ENCODE data around the gene DPYD.

The DPYD gene

DNA sequence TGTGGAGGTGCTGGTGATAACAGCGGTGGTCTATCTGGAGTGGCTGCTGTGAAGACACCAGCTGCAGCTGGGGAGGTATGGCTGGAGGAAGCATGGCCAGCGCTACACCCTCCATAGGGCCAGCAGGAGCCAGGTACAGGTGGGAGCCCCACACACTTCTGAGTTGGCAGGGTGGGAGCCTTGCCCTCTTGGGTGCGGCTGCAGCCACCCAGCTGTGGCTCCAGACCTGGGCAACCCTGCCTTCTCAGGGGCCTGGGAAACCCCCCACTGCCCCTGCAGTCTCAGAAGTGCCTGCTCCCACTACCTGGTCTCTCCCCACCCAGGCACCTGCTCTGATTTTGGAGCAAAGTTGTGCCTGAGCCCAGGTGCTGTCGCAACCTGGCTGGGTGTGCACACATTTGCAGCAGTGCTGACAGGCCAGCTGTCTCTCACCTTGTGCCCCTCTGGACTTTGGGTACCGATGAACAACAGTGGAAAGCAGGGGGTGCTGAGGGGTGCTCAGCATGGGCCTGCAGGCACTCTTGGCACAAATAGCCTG lies 76.2 kb downstream of the DPYD start:
- DNase-seq (ENCODE audit: low read depth in 2 of 3, low spot score in 1 of 3) = no peak

DNA sequence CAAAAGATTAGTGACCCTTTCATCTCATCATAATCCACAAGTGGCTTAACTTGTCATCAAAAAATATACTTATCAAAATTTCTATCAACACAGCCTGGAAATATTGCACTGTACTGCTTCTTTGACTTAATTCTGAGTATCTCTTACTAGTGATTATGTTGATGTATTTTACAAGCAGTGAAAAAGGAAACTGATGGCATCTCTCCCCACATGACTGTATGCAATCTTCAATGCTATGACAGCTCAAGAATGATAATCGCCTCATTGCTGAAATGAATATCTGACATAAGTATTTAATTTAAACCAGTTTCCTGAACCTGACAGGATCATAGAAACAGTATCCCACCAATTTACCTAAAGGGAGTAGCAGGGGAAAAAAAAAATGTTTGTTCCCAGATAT lies 79.5 kb downstream of the DPYD start:
- no peak for DNase-seq (ENCODE audit: low read depth in 2 of 3, low spot score in 1 of 3)

DNA sequence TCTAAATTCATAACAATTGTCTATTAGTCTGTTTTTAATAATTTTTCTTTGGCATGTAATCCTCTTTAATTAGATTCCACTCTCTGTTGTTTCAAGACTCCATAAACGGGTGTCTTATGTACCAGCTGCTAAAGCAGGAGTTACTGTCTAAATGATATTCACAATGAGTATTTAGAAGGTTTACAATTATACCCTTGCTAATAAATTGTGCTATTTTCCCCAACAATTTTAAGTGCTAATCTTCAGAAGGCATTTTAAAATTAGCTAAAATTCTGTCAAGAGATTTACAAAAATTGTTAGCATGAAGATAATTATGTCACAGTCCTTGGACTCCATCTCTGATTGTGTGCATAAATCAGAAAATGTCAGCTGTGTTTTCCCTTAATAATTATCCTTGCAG lies 83.7 kb downstream of the DPYD start:
- DNase-seq (ENCODE audit: low read depth in 2 of 3, low spot score in 1 of 3) = no peak

DNA sequence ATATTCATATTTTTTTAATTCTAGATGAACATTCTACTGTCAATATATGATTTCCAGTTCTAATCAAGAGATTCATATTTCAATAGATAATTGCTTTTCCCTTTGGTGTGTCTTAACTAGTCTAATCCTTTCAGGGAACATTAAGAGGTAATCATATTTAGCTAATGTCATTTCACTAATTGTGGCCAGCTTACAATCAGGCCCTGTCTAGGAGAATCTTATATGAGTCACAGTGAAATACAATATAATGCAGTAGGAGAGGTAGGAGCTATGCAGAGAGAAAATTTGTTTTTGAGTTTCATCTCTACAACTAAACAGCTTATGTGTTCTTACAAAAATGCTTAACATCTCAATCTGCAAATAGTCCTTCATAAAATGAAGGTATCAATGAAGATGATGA lies 85.9 kb downstream of the DPYD start:
- DNase-seq (ENCODE audit: low read depth in 2 of 3, low spot score in 1 of 3) = no peak

DNA sequence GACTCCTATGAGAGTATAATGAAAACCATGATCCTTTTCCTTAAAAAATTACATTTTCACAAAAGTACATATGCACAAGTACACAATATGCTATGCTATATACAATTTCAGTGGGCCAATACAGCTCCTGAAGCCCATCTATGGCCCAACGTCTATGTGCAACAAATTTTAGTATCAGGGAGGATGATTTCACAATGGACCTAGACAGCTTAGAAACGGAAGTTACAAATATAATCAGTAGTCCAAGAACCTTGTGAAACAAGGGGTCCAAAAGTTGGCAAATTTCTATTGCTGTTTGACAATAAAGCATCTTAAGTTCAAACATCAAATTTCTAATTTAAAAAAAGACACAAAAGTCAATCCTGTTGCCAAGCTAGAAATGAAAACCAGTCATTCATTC lies 87.0 kb downstream of the DPYD start:
- no peak for DNase-seq (ENCODE audit: low read depth in 2 of 3, low spot score in 1 of 3)

DNA sequence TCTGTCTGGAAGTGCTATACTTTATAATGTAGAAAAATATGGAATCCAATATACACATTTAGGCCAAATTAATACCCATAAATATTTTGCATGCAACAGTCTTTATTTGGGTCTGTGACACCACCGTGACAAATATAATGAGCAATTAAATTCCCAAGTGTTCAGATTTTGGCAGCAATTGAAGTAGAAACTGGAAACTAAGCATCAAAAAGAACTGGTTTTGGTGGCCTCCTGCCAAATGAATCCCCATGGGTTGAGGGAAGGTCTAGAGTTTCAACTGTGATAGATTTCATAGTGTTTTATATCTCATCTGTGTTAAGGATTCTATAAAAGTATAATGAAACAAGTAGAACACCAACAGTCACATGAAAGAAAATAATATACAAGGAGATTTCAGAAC lies 88.4 kb downstream of the DPYD start:
- DNase-seq (ENCODE audit: low read depth in 2 of 3, low spot score in 1 of 3) = no peak

DNA sequence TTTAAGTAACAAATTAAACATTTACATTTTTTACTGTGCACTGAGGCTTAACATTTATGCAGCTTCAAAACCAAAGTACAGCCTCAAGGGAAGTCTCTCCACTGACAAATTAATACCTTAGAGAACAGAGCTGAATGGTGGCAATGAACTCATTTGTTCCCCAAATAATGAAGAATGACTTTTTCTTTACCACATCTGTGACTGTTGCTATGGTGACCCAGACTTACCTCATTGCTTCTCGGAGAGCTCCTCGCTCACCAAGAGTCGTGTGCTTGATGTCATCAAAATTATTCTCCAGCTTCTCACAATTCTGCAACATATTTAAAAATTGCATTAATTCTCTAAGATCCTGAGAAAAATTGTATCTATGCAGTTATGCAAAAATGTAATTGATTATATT lies 92.9 kb downstream of the DPYD start:
- no peak for DNase-seq (ENCODE audit: low read depth in 2 of 3, low spot score in 1 of 3)

DNA sequence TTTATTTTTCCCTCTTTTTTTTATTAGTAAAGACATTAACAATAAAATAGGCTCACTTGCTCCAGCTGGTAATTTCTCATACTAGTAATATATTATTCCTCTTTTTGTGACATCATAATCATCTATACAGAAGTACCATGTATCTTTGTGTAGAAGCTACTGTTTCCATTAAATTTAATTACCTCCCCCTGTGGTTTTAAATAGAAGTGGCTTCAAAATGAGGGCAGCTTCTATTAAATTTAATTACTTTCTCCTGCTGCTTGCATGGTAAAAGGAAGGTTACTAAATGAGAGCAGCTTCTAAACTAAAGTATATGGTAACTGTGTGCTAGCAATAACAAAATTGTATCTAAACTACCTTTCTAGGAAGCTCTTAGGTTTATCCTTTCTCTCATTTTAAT lies 94.0 kb downstream of the DPYD start:
- no peak for DNase-seq (ENCODE audit: low read depth in 2 of 3, low spot score in 1 of 3)

DNA sequence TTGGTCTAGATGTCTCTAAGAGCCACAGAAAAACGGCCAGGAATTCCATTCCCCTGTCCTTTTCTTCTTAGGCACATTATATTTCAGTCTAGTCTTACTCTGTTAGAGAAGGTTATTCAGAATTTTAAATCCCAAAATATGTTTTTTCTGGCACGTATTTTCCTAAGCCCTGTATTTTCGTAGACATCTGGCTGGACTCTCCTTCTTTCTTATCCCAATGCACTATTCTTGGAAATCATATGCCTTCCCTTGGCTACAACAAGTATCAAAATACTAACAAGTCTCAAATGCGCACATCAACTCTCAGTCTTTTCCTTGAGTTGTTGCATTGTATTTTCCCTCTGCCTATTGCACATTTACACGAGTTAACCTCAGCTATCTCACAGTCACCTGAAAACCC lies 96.2 kb downstream of the DPYD start:
- DNase-seq (ENCODE audit: low read depth in 2 of 3, low spot score in 1 of 3) = no peak

DNA sequence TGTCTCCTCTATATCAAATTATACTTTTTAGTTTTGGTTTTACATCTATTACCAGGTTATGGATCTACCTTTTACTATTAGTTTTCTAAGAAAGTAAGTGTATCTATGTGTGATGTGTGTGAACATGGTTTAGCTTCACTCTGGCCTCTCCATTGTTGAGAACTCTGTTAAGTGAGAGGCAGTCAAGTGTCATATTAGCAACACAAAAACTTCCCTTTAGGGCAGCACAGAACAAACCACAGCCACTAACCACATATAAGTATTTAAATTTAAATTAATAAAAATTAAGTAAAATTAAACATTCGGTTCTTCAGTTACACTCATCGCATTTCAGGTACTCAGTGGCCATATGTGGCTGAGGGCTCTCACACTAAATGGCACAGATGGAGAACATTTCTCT lies 96.6 kb downstream of the DPYD start:
- no peak for DNase-seq (ENCODE audit: low read depth in 2 of 3, low spot score in 1 of 3)

DNA sequence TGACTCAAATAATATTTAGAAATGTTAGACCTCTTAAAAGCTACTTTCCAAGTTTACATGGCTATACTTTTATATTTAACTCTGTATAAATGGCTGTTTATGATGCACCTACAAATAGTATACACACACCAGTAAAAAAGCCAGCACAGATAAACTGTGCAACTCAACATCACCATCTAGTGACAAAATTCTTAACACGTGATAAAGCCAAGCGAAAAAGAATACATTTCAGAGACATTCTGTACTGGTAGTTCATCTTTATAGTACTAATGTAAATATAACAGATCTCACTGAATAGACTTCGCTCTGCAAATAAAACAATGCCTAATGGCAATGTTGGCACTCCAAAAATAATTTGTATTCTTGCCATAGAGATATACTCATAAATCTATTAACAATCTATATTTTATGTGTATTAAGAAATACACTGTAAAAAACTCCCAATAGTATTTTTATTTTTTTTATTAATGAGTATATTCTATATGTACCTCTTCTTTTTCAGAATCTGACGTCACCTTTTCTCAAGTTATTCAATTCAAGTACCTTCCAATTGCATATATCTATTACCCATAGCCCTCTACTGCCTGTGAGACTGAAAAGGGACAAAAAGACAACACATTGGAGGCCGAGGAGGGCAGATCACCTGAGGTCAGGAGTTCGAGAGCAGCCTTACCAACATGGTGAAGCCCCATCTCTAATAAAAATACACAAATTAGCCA lies 100.2 kb downstream of the DPYD start:
- DNase-seq (ENCODE audit: low read depth in 2 of 3, low spot score in 1 of 3) = no peak

DNA sequence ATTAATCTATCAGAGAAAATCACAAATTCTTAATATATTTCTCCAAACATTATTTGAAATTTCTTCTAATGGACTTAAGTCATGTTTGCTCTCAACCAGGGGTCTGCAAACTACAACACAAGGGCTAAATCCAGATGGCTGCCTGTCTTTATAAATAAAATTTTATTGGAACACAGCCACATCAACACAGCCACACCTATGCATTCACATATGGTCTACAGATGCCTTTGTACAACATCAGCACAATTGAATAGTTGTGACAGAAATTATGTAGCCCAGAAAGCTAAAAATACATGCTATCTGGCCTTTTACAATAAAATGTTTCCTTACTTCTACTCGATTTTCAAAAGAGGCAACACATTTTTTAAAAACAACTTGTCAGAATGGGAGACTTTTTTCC lies 103.9 kb downstream of the DPYD start:
- no peak for DNase-seq (ENCODE audit: low read depth in 2 of 3, low spot score in 1 of 3)

DNA sequence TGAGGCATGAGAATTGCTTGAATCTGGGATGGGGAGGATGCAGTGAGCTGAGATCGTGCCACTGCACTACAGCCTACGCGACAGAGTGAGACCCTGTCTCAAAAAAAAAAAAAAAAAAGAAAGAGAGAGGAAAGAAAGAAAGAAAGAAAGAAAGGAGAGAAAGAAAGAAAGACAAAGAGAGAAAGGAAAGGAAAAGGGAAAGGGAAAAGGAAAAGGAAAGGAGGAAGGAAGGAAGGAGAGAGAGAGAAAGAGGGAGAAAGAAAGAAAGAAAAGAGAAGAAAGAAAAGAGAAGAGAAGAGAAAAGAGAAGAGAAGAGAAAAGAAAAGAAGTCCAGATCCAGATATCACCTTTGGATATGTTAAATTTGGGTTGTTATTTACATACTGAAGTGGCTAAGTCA lies 106.0 kb downstream of the DPYD start:
- DNase-seq (ENCODE audit: low read depth in 2 of 3, low spot score in 1 of 3) = no peak

DNA sequence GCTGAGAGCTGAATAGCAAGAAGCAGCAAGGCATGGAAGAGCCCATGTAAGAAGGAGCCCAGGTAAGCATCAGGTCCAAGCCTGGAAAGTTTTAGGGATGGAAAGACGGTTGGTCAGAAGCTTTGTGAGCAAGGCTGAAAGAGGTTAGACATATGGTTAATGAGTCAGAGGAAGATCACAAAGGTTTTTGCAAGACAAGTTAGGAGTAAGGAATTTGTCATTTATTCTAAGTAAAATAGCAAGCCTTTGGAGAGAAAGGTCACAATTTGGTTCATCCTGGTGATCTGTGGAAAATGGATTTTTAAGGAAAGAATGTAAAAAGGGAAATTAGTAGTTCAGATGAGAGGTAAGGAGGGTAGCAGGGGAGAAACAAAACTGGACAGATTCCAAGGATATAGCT lies 106.7 kb downstream of the DPYD start:
- DNase-seq (ENCODE audit: low read depth in 2 of 3, low spot score in 1 of 3) = no peak

DNA sequence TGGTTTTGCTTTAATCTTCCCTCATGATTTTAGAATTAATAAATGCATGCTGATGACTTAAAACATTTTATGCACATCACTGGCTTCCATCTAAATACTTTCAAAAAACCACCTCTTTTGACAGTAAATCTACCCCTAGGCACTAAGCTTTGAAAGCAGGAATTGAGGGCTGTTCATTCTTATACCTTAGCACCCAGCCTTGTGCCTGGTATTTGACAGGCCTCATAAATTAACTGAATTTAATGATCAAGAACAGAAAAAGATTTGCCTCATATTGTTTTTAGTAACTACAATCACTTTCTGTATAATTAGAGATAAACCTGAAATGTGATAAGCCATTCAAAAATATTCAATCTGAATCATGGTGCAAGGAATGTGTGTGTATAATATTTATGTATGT lies 108.8 kb downstream of the DPYD start:
- no peak for DNase-seq (ENCODE audit: low read depth in 2 of 3, low spot score in 1 of 3)

DNA sequence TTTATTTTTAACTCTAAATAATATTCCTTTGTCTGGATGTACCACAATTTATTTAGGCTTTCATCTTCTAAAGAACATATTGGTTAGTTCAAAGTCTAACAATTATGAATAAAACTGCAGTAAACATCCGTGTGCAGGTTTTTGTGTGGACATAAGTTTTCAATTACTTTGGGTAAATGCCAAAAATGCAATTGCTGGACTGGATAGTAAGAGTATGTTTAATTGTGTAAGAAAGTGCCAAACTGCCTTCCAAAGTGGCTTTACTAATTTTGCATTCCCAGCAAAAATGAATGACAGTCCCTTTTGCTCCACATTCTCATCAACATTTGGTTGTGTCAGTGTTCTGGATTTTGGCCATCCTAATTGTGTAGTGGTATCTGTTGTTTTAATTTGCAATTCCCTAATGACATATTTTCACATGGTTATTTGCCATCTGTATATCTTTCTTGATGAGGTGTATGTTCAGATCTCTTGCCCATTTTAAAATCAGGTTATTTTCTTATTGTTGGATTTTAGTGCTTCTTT lies 113.8 kb downstream of the DPYD start:
- no peak for DNase-seq (ENCODE audit: low read depth in 2 of 3, low spot score in 1 of 3)

DNA sequence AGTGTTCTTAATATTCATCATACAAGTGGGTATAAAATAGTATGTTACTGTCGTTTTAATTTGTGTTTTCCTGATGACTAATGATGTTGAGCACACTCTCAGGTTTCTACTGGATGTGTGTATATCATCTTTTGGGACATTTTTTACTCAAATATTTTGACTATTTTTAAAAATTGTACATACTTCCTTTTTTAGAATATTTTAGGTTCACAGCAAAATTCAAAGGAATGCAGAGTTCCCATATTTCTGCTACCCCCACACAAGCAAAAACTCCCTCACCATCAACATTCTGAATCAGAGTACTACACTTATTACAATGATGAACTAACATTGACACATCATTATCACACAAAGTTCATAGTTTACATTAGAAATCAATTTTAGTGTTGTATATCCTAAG lies 114.5 kb downstream of the DPYD start:
- DNase-seq (ENCODE audit: low read depth in 2 of 3, low spot score in 1 of 3) = no peak

DNA sequence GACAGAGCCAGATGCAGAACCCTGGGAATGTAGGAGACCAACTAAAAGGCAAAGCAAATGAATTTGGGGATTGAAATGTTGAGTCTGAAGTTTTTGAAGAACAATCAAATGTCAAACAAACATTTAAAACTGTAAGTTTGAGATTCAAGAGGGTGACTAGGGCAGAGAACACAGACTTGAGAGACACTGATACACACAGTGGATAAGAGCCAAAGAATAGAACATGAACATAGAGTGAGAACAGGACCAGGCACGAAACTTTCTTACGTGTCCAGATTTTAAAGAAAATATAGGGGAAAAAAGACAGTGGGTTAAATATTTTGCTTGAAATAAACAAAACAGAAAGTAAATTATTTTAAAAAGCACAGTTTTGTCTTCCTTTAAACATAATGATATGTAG lies 115.7 kb downstream of the DPYD start:
- no peak for DNase-seq (ENCODE audit: low read depth in 2 of 3, low spot score in 1 of 3)

DNA sequence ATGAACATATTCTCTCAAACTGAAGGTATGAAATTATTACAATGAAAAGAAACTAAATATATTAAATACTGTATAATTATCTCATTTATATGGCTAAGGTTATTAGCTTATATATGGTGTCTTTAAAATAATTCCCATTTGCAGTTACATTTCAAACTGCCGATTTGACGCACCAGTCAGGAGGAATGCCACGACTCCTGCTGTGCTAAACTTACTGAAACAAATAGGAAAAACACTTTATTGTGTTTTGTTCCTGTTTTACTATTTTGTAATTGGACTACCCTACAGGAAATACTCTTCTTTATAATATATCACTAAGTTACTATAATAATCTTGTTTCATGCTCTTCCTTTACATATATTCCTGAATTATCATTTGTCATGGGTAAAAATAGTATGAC lies 117.8 kb downstream of the DPYD start:
- no peak for DNase-seq (ENCODE audit: low read depth in 2 of 3, low spot score in 1 of 3)

DNA sequence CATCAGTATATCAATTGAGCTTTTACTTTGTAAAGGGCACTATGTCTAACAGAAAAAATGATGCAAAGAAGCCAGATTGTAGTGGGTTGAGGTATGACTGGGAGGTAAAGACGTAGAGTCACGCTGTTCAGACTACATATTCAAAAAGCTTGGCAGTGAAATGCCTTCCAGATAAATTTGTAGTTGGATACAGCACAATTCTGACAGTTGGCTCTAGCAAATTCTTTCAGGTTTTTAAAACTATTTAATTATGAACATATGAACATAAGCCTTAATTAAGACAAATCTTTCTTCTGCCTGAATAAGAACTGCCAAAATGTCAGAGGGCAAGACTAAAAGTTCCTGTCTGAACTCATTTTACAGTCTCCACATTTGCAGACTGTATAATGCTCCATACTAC lies 118.8 kb downstream of the DPYD start:
- DNase-seq (ENCODE audit: low read depth in 2 of 3, low spot score in 1 of 3) = no peak

DNA sequence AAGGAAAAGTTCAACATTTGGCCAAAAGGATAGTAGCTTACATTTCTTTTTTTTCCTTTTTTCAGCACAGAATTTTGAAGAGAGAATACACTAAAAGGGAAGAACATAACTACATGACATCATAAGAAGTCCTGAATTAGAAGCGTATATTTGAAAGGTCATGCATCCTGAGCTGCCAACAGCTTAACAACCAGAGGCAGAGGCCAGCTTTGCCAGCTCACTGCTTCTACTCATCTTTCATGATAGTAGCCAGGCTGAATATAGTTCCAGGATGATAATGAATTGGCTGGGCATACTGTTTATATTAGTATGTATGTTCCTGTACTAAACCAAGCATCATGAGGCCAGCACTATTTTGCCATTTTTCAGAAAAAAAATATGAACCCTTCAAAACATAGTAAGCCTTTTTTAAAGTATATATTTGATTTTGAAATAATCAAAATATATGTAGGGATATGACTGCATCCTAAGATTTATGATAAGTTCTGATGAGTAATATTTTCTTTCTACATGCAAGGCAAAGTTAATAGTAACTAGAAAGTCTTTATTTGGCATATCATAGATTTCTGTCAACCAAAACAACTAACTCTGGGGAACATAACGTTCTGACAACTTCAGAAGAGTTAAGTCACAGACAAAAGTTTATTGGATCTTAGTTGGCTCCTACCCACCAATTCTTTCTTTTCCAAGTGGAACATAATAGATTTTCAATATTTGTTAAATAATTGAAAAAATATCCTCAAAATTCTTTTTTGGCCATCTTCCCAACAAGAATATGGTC lies 123.2 kb downstream of the DPYD start:
- no peak for DNase-seq (ENCODE audit: low read depth in 2 of 3, low spot score in 1 of 3)

DNA sequence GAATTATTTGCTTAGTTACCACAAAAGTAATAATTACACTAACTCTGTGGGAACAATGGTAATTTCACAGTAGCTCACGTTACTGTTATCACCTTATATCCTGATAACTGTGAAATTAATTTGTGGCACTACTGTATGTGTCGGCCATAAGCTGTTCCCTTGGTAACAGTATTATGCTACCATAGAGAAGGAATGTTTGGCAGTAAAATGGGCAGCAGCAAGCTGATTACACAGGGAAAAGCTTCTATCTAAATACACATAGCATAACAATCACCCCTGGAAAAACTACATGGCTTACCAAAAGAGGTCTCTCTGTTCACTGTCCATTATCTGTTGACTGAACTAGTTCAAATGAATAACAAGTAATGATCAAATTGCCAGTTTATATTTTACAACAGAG lies 124.1 kb downstream of the DPYD start:
- no peak for DNase-seq (ENCODE audit: low read depth in 2 of 3, low spot score in 1 of 3)

DNA sequence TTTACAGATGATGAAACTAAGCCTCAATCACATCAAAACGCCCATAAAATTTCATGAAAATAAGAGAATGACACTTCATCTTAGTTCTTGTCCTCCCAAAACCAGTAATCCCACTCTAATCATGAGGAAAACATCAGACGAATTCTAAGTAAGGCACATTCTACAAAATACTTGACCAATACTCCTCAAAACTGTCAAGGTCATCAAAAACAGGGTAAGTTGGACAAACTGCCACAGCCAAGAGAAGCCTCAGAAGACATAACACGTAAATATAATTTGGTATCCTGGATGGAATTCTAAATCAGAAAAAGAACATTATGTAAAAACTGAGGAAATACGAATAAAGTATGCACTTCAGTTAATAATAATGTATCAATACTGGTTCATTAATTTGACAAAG lies 128.2 kb downstream of the DPYD start:
- no peak for DNase-seq (ENCODE audit: low read depth in 2 of 3, low spot score in 1 of 3)

Data from stimulated activated CD4-positive, alpha-beta T cell treated with anti-CD3 and anti-CD28 coated beads, Interleukin-12 subunit alpha, Interleukin-12 subunit beta, amount 100 ng/mL, for 48 hours (primary cell).